Transverse colon (tissue), 4 donors: ENCODE results near the gene CRTC1. TPM values are rescaled to one million over a fixed set of nuclear protein-coding genes. Genes with fewer than 3 reads are reported as not detected.

Source experiments
- DNase-seq: peaks from one replicate; pipeline ENCODE4 v3.0.0-alpha.2; 2019
- H3K27ac ChIP-seq, 4 donors: fragments of 200-600 bp; sonication (generic); 2 replicates each; pipeline ENCODE4 v1.5.1; 2016 to 2018; ENCODE audit warnings: inconsistent platforms in 4 of 4
- H3K27me3 ChIP-seq: fragments of 200-600 bp; sonication (generic); 2 replicates; pipeline ENCODE4 v1.5.1; 2017; ENCODE audit warnings: inconsistent platforms
- H3K36me3 ChIP-seq, 4 donors: fragments of 200-600 bp; sonication (generic); 2 replicates each; pipeline ENCODE4 v1.5.1; 2017 to 2019; ENCODE audit warnings: inconsistent platforms in 4 of 4
- H3K4me1 ChIP-seq, 4 donors: fragments of 200-600 bp; sonication (generic); 2 replicates each; pipeline ENCODE4 v1.5.1; 2017 to 2020; ENCODE audit warnings: inconsistent platforms in 4 of 4
- H3K4me3 ChIP-seq, 4 donors: fragments of 200-600 bp; sonication (generic); 1 replicate in 1 of 4; 2 replicates in 3 of 4; pipeline versions ENCODE4 v1.5.1 to v1.6.1; 2017 to 2019; ENCODE audit warnings: inconsistent platforms in 4 of 4
- H3K9me3 ChIP-seq, 2 donors: fragments of 200-600 bp; sonication (generic); 2 replicates each; pipeline ENCODE4 v1.5.1; 2017 to 2019; ENCODE audit warnings: inconsistent platforms in 2 of 2
- EP300 ChIP-seq: sonication (generic); formaldehyde crosslinking; IDR thresholded peaks from one replicate; pipeline ENCODE4 v1.6.1; 2017; ENCODE audit warnings: antibody characterized with exemption, low read depth
- POLR2A ChIP-seq: fragments of 450-650 bp; IDR thresholded peaks from one replicate; pipeline ENCODE4 v1.6.1; 2016; ENCODE audit warnings: antibody characterized with exemption, mild to moderate bottlenecking, moderate library complexity
- POLR2AphosphoS5 ChIP-seq, 3 donors: sonication (generic); formaldehyde crosslinking; IDR thresholded peaks; one replicate each; pipeline ENCODE4 v1.6.1; 2016; ENCODE audit warnings: antibody characterized with exemption in 3 of 3
- WGBS, 2 donors: methylation state at CpG; one replicate each; pipeline ENCODE4 v1.1.5; 2018; ENCODE audit warnings: low coverage in 1 of 2; 5-methylcytosine and 5-hydroxymethylcytosine counted together
- in situ Hi-C, 4 donors: fragments of 200-750 bp; cut with MboI; loops; one replicate each; pipeline versions ENCODE4 v1.15.0 to v1.15.1; 2017; ENCODE audit warnings: low sequenced_read_pairs in 3 of 4, low pct_ligation_motif_present in 1 of 4, low pct_unique_long_range_greater_than_20kb in 1 of 4
- intact Hi-C: fragments of 100-400 bp; cut with DNase I; formaldehyde crosslinking; loops from one replicate; pipeline ENCODE4 v1.15.1; 2023; ENCODE audit warnings: low total_unique reads
- total RNA-seq, 4 donors: library from RNA; depleted of rRNA; stranded (reverse); fragments of >200 nt; gene quantifications; one replicate each; pipeline ENCODE4 v1.1.0, GENCODE V29; 2016
- TF ChIP-seq, protein P1 (sequence below), 5 experiments: fragments of 200-600 bp in 3 of 5; fragments of 450-650 bp in 2 of 5; sonication (generic) in 3 of 5; IDR thresholded peaks; 1 replicate in 2 of 5; 2 replicates in 3 of 5; pipeline ENCODE4 v1.5.1; 2016 to 2017; ENCODE audit warnings: antibody characterized with exemption in 5 of 5, inconsistent platforms in 3 of 5, mild to moderate bottlenecking in 2 of 5, moderate library complexity in 1 of 5

Gene CRTC1
- total RNA-seq, 4 donors from 2014 or later = 6.2 to 17.6 (median 7.7) TPM

DNA sequence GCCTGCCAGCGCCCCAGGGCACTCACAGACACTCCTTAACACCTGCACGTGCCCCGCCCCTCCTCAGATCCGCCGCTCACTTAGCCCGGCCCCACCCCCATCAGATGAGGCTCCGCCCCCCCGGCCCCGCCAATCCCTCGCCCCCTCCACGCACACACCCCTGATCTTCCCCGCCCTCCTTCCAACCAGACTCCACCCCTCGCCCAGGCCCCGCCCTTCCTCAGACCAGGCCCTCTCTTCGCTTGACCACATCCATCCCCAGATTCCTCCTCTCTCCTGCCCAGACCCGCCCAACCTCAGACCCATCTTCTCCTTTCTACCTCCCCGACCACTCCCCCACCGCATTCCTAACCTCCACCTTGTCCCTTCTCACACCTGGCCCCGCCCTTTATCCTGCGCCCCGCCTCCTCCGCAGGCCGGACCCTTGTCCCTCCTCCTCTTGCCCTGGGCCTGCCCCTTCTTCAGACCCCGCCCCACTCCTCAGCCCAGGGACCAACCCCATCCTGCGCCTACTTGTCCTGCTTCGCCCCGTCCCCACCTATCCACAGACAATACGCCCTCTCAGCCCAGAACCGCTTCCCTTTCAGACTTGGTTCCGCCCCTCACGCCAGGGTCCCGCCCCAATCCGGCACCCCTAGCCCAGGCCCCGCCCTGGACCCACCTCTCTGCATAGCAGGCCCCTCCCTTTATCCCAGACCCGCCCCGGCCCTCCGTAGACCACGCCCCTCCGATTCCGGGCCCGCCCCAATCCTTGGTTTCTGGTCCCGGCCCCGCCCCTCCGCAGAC is 47.1 kb upstream of the CRTC1 start:
- WGBS, 2 donors = 0 to 1% methylated on average over 8 to 38 of the region's 44 CpGs
- in situ Hi-C loops (no loop called here), intact Hi-C loops (no loop called here)
- H3K4me1 ChIP-seq = peaks cover 16 to 36% (median 25%) of the 10 kb centered on the region in 4 donors
- peak overlapping the region; percentile 82 to 90 (median 86) for H3K4me3 ChIP-seq
- TF ChIP-seq POLR2A = peak; percentile 2
- TF ChIP-seq, protein P1, sequence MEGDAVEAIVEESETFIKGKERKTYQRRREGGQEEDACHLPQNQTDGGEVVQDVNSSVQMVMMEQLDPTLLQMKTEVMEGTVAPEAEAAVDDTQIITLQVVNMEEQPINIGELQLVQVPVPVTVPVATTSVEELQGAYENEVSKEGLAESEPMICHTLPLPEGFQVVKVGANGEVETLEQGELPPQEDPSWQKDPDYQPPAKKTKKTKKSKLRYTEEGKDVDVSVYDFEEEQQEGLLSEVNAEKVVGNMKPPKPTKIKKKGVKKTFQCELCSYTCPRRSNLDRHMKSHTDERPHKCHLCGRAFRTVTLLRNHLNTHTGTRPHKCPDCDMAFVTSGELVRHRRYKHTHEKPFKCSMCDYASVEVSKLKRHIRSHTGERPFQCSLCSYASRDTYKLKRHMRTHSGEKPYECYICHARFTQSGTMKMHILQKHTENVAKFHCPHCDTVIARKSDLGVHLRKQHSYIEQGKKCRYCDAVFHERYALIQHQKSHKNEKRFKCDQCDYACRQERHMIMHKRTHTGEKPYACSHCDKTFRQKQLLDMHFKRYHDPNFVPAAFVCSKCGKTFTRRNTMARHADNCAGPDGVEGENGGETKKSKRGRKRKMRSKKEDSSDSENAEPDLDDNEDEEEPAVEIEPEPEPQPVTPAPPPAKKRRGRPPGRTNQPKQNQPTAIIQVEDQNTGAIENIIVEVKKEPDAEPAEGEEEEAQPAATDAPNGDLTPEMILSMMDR (IDR thresholded peaks at IDR 0.05) = no peak
- no peaks in the 10 kb centered on the region for H3K36me3 ChIP-seq
- DNase-seq = peak; percentile 99
- H3K27ac ChIP-seq = peak overlapping the region; percentile 88 to 89 (median 89)
- no peaks in the 10 kb centered on the region for H3K9me3 ChIP-seq
- no peaks in the 10 kb centered on the region for H3K27me3 ChIP-seq

DNA sequence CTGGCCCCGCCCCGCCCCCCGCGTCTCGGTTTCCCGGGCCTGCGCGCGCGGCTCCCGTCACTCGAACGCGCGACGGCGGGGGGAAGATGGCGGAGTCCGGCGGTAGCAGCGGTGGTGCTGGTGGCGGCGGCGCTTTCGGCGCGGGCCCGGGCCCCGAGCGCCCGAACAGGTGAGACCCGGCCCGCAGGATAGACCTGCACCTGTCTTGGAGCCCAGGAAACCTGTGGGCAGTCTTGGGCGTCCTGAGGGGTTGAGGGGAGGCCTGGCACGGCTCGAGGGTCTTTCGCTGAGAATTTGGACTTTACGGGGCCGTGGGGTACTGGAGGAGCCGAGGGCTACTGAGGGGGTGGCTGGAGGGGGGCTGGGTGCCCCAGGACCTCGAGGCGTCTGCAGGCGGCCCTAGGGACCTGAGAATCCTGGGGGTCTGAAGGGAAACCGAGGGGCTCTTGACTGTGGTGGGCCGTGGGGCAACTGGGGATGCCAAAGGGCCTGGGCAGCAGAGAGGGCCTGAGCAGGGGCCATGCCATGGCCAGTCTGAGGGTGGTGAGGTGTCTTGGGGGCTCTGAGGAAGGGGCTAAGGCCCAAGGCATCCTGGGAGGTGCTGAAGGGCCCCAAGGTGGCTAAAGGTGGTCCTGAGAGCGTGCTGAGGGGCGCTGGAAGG is 46.4 kb upstream of the CRTC1 start, which contains the start of gene KLHL26:
Gene KLHL26 (plus strand): TSS at position 60 of the 661 bp plus-strand sequence. CDS start 27 bp downstream, at position 87.
- in situ Hi-C loops = no loop called here

DNA sequence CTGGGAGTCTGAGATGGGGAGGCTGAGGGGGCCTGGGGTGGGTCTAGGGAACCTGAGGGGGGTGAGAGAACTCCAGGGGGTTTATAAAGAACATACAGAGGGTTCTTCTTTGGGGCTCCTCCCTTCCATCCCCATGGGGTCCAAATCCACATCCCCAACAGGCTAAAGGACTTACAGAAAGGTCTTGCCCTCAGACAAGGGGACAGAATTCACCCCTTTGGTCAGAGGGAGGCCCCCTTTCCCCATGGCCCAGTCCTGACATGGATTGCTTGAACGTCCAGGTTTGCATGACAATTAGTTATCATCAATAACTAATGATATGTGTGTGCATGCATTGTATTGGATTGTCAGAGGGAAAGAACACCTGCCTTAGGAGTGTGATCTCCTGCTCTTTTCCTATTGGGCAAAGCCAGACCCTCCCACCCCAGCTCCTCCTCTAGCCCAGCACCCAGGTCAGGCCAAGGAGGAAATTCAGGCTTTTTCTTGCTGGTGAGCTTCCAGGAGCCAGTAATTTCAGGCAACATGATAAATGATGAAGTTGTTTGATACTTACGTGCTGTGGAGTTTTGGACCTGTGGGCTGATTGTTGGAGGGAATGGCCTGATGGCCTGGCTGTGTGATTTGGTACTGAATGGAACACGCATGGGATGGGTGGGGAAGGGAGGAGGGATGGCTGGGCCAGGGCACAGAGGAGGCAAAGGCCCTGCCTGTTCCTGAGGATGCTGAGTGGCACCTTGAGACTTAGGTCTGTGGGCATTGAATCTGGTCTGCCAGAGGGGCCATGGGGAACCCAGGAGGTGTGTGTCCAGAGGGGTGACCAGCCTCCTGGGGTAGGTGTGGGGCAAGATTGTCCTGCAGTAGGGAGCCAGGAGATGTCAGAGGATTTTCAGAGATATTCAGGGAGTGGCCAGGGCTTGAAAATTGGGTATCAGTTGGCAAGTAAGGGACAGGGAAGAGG is 45.5 kb upstream of the CRTC1 start:
- peak overlapping the region; percentile 88 to 89 (median 89) for H3K27ac ChIP-seq
- WGBS, 2 donors = 20 to 30% methylated on average over 2 to 3 of the region's 3 CpGs
- DNase-seq = peak; percentile 61
- H3K36me3 ChIP-seq = no peaks in the 10 kb centered on the region
- peak overlapping the region in 3 of 4 donors; percentile 82 to 90 (median 87) for H3K4me3 ChIP-seq
- in situ Hi-C loops = no loop called here
- H3K4me1 ChIP-seq = peaks cover 16 to 36% (median 25%) of the 10 kb centered on the region in 4 donors
- H3K27me3 ChIP-seq = no peaks in the 10 kb centered on the region
- intact Hi-C loops = loop anchor here (1.0 kb wide), 1 partner anchor 148 kb away; no protein-coding TSS in a partner anchor
- H3K9me3 ChIP-seq = no peaks in the 10 kb centered on the region
- TF ChIP-seq, protein P1 (IDR thresholded peaks at IDR 0.05) = no peak
- TF ChIP-seq POLR2A (no peak), POLR2AphosphoS5 (IDR thresholded peaks at IDR 0.05) (no peak), EP300 (no peak)

More for the DNA sequence above, 46.4 kb upstream of the CRTC1 start, which contains the start of gene KLHL26:
- Histone ChIP-seq H3K27ac (peak within 1 kb of the TSS; percentile 88 to 89 (median 89)), H3K4me3 (peak within 1 kb of the TSS; percentile 82 to 90 (median 86)), H3K36me3 (no peaks in the 10 kb centered on the region), H3K4me1 (peaks cover 16 to 36% (median 25%) of the 10 kb centered on the region in 4 donors), H3K9me3 (no peaks in the 10 kb centered on the region), H3K27me3 (no peaks in the 10 kb centered on the region)
- intact Hi-C loops = loop anchor here (1.0 kb wide), 1 partner anchor 149 kb away; no protein-coding TSS in a partner anchor
- DNase-seq = no peak
- 4% methylated on average over 47 of the region's 47 CpGs; no CpG with 5 or more reads in 1 of the 2 donors for WGBS, 2 donors
- TF ChIP-seq, protein P1 (IDR thresholded peaks at IDR 0.05) = no peak
- peak; percentile 69 to 90 (median 74) for TF ChIP-seq POLR2AphosphoS5 (IDR thresholded peaks at IDR 0.05)
- no peak for TF ChIP-seq EP300
- peak; percentile 58 for TF ChIP-seq POLR2A
